Stimulated activated naive B cell treated with anti-CD40 and anti-IgM and Interleukin-4, amounts not matched to agents 10 μg/mL and 1 μg/mL and 100 μg/mL, for 72 hours (primary cell): ENCODE measurements around the gene AHCYL1.
A peak's percentile ranks its signal among the peaks of the same experiment; 100 is the strongest.

Experiments
- ATAC-seq, 2 donors: fragments of 150-1000 bp; cut with Tn5 transposase; replicated peaks; 2 replicates each; pipeline ENCODE4 v1.10.0; 2021; ENCODE audit warnings: moderate library complexity in 1 of 2
- DNase-seq: peaks from one replicate; pipeline ENCODE4 v3.0.0; 2021
- H3K27ac Mint-ChIP-seq: one replicate; pipeline ENCODE4 v1.8.0; 2022; ENCODE audit warnings: mild to moderate bottlenecking, mixed read lengths
- H3K27me3 Mint-ChIP-seq, 2 donors: one replicate each; pipeline ENCODE4 v1.8.0; 2022; ENCODE audit warnings: mixed read lengths in 2 of 2
- H3K36me3 Mint-ChIP-seq, 2 donors: one replicate each; pipeline ENCODE4 v1.8.0; 2022; ENCODE audit warnings: mixed read lengths in 2 of 2, mild to moderate bottlenecking in 1 of 2
- H3K4me1 Mint-ChIP-seq, 2 donors: one replicate each; pipeline ENCODE4 v1.8.0; 2022; ENCODE audit warnings: mixed read lengths in 2 of 2, mild to moderate bottlenecking in 1 of 2
- H3K4me3 Mint-ChIP-seq, 2 donors: one replicate each; pipeline ENCODE4 v1.8.0; 2022; ENCODE audit warnings: mild to moderate bottlenecking in 2 of 2, mixed read lengths in 2 of 2, moderate library complexity in 1 of 2
- H3K9me3 Mint-ChIP-seq, 2 donors: one replicate each; pipeline ENCODE4 v1.8.0; 2022; ENCODE audit warnings: mixed read lengths in 2 of 2, mild to moderate bottlenecking in 1 of 2

Gene AHCYL1

GRCh38 chr1:109980324-109981003, 4.1 kb upstream of the AHCYL1 start:
- H3K36me3 Mint-ChIP-seq, result peaks cover 0 to 3% of the 10 kb centered on the region in 2 donors
- DNase-seq (no peak), ATAC-seq (no peak)
- no peak overlapping the region for H3K27ac Mint-ChIP-seq
- peaks cover 26 to 28% of the 10 kb centered on the region in 2 donors for H3K27me3 Mint-ChIP-seq
- peaks cover 3 to 16% of the 10 kb centered on the region in 2 donors for H3K4me1 Mint-ChIP-seq
- H3K4me3 Mint-ChIP-seq, result no peak overlapping the region
- no peaks in the 10 kb centered on the region for H3K9me3 Mint-ChIP-seq

DNA sequence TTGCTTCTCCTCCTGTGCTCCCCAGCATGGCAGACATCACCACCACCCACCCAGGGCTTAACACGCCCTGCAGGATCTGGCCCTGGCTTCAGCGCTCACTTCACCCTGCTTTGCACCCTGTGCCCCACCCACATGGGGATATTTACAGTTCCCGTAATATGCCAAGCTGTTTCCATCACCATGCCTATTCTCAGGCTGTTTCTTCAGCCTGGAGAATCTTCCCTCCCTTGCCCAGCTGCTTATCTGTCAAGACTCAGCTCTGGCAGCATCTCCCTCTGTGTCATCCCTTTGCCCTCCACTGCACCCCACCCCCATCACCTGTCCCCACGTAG, 3.6 kb upstream of the AHCYL1 start:
- Mint-ChIP-seq H3K27ac (no peak overlapping the region), H3K4me3 (no peak overlapping the region), H3K27me3 (peaks cover 26 to 28% of the 10 kb centered on the region in 2 donors), H3K36me3 (peaks cover 0 to 3% of the 10 kb centered on the region in 2 donors), H3K9me3 (no peaks in the 10 kb centered on the region), H3K4me1 (peaks cover 8 to 21% of the 10 kb centered on the region in 2 donors)
- DNase-seq (no peak), ATAC-seq (no peak)

DNA sequence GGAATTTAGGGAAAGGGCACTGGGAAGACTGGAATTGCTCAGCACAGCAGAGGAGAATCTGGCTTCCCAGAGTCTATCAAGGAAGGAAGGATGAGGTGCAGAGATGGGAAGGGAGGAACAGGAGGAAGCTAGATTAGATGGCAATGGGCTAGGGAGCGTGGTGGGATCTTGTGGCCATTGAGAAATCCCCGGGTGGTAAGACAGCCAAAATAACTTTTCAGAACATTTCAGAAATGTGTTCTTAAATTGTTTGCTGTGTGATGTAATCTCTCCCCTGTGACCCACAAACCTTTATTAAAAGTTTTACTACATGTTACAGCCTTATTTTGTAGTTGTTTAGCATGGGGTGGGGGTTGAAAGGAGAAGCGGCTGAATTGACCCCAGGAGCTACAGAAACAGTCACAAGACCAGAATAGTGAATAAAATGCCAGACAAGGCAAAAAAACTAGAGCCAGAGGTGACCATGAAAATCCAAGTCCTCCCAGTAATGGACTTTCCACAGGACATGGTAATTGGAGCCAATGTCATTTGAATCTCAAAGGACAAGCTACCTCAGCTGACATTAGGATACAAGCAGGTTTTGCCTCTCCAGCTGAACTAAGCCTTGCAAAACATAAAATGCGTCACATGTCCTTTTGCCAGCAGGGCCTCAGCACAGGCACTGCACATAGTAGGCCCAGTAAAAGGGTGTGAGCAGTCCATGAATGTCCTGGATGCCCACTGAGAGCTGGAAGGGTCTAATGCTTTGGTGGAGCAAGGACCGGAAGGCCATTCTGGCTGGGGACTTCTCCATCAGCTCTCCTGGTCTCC, 980 bp upstream of the AHCYL1 start:
- Mint-ChIP-seq H3K27me3 (peaks cover 6 to 12% of the 10 kb centered on the region in 2 donors), H3K36me3 (peaks cover 3 to 4% of the 10 kb centered on the region in 2 donors), H3K4me3 (no peak overlapping the region), H3K27ac (peak overlapping the region; percentile 60), H3K9me3 (no peaks in the 10 kb centered on the region), H3K4me1 (peaks cover 16 to 40% of the 10 kb centered on the region in 2 donors)
- DNase-seq (no peak), ATAC-seq (no peak)

DNA sequence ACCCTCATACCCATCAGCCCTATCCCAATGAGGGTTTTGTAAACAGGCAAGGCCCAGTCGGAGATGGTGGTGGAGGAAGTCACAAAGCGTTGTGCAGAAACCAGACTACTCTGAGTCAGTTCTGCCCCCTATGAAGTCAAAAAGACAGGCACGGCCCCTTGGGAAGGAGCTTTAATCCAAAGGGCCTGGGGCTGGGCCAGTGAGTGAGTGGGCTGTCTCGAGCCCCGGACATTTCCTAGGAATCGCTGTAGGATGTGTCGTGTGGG, 442 bp upstream of the AHCYL1 start:
- peak overlapping the region; percentile 97 to 100 for H3K4me3 Mint-ChIP-seq

GRCh38 chr1:109985247-109986053, 885 bp downstream of the AHCYL1 start:
- peaks cover 3 to 7% of the 10 kb centered on the region in 2 donors for H3K36me3 Mint-ChIP-seq
- H3K27me3 Mint-ChIP-seq, result peaks cover 0 to 5% of the 10 kb centered on the region in 2 donors
- H3K4me1 Mint-ChIP-seq, result peaks cover 19 to 45% of the 10 kb centered on the region in 2 donors
- no peak for DNase-seq
- ATAC-seq, result no peak
- peak overlapping the region; percentile 97 to 100 for H3K4me3 Mint-ChIP-seq
- H3K27ac Mint-ChIP-seq, result peak overlapping the region; percentile 99
- no peaks in the 10 kb centered on the region for H3K9me3 Mint-ChIP-seq

More for the DNA sequence above, 442 bp upstream of the AHCYL1 start:
- Mint-ChIP-seq H3K36me3 (peaks cover 3 to 4% of the 10 kb centered on the region in 2 donors), H3K27me3 (peaks cover 2 to 10% of the 10 kb centered on the region in 2 donors), H3K4me1 (peaks cover 16 to 40% of the 10 kb centered on the region in 2 donors), H3K9me3 (no peaks in the 10 kb centered on the region), H3K27ac (no peak overlapping the region)
- ATAC-seq, result peak; percentile 3 to 7
- DNase-seq, result no peak

DNA sequence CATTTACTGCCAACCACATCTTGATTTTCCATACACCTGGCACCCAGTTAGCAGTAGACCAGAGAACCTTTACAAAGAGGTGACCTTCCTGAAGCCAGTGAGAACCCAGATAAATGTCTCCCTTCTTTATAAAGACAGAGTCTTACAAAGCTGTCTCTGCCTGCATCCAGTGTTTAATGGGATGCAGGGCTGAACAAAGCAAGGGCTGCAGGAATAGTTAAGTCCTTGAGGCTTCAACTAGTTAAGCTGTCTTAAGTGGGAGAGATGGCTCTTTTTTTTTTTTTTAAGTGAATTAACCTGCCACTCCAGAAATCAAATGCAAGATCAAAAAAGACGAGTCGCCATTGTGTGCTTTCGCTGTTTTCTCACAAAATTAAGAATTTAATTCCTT, 1.5 kb downstream of the AHCYL1 start:
- Mint-ChIP-seq H3K4me1 (peaks cover 22 to 49% of the 10 kb centered on the region in 2 donors), H3K9me3 (no peaks in the 10 kb centered on the region), H3K27ac (no peak overlapping the region), H3K4me3 (peak overlapping the region; percentile 97 to 100), H3K27me3 (peaks cover 0 to 1% of the 10 kb centered on the region in 2 donors), H3K36me3 (peaks cover 3 to 11% of the 10 kb centered on the region in 2 donors)
- DNase-seq, result no peak
- ATAC-seq, result no peak

GRCh38 chr1:109988349-109988914, 3.9 kb downstream of the AHCYL1 start:
- ATAC-seq (no peak), DNase-seq (no peak)
- Mint-ChIP-seq H3K4me1 (peaks cover 28 to 60% of the 10 kb centered on the region in 2 donors), H3K36me3 (peaks cover 10 to 21% of the 10 kb centered on the region in 2 donors), H3K27ac (no peak overlapping the region), H3K9me3 (no peaks in the 10 kb centered on the region), H3K27me3 (no peaks in the 10 kb centered on the region), H3K4me3 (no peak overlapping the region)

DNA sequence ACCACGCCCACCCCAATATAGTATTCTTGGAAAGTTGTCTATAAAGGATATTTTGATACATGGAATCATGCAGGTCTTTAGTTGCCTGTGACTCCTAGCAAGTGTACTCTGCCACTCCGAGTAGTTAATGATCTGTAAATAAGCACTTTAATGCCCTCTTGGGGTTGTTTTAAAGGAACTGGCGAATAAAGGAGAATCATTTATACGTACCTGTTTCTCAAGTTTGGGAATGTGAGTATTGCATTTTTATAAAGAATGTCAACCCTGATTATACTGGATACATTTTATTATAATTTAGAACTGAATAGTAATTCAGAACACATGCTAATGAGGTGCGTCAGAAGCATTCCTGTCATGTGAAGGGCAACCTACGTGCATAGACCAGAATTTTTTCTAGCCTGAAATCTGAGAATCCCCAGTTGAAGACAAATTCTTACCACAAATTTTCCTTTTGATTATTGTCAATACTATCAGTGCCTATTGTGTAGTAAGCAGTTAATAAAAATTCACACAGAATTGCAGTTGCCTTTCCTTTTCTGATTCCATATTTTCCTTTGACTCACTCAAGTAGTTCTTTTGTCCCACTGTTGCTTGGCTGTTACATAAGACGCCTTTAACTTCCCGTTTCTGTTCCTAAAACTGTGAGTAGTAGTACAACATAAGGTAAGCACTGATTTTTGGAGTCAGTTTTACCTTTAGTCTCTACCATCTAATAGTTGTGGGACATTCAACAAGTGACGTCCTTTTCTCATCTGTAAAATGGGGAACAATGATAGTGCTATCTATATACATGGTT, 5.1 kb downstream of the AHCYL1 start:
- H3K4me1 Mint-ChIP-seq, result peaks cover 28 to 50% of the 10 kb centered on the region in 2 donors
- ATAC-seq (no peak), DNase-seq (no peak)
- no peak overlapping the region for H3K4me3 Mint-ChIP-seq
- peaks cover 8 to 21% of the 10 kb centered on the region in 2 donors for H3K36me3 Mint-ChIP-seq
- no peaks in the 10 kb centered on the region for H3K9me3 Mint-ChIP-seq
- H3K27ac Mint-ChIP-seq, result no peak overlapping the region
- no peaks in the 10 kb centered on the region for H3K27me3 Mint-ChIP-seq

DNA sequence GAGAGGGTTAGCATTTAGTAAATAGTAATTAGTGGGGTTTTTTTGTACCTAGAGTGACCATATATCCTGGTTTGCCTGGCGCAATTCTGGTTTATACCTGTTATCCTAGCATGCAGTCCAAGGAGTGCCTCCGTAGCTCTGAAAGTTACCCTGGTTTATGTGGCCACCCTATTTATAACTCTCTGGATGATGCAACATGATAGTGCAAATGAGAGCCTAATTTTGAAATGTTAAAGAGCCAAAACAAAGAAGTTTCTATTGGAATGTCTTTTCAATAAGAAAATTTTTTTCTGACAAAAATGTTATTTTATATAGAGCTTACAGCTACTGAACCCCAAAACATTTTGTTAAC, 5.7 kb downstream of the AHCYL1 start:
- Mint-ChIP-seq H3K9me3 (no peaks in the 10 kb centered on the region), H3K27me3 (no peaks in the 10 kb centered on the region), H3K36me3 (peaks cover 9 to 24% of the 10 kb centered on the region in 2 donors), H3K27ac (no peak overlapping the region), H3K4me3 (no peak overlapping the region), H3K4me1 (peaks cover 27 to 46% of the 10 kb centered on the region in 2 donors)
- DNase-seq (no peak), ATAC-seq (no peak)

- peaks cover 9 to 34% of the 10 kb centered on the region in 2 donors for H3K36me3 Mint-ChIP-seq
- ATAC-seq (no peak), DNase-seq (no peak)
- no peaks in the 10 kb centered on the region for H3K9me3 Mint-ChIP-seq
- H3K27ac Mint-ChIP-seq, result no peak overlapping the region
- peaks cover 19 to 34% of the 10 kb centered on the region in 2 donors for H3K4me1 Mint-ChIP-seq
- no peaks in the 10 kb centered on the region for H3K27me3 Mint-ChIP-seq
- H3K4me3 Mint-ChIP-seq, result no peak overlapping the region
Measured at GRCh38 chr1:109991400-109991925, 6.9 kb downstream of the AHCYL1 start.

- H3K4me1 Mint-ChIP-seq, result peaks cover 14 to 30% of the 10 kb centered on the region in 2 donors
- H3K27me3 Mint-ChIP-seq, result no peaks in the 10 kb centered on the region
- H3K36me3 Mint-ChIP-seq, result peaks cover 11 to 30% of the 10 kb centered on the region in 2 donors
- H3K4me3 Mint-ChIP-seq, result no peak overlapping the region
- ATAC-seq (no peak), DNase-seq (no peak)
- no peaks in the 10 kb centered on the region for H3K9me3 Mint-ChIP-seq
- no peak overlapping the region for H3K27ac Mint-ChIP-seq
Measured at GRCh38 chr1:109993885-109994284, 9.3 kb downstream of the AHCYL1 start.

- Mint-ChIP-seq H3K9me3 (no peaks in the 10 kb centered on the region), H3K36me3 (peaks cover 11 to 30% of the 10 kb centered on the region in 2 donors), H3K4me1 (peaks cover 14 to 31% of the 10 kb centered on the region in 2 donors), H3K27ac (no peak overlapping the region), H3K27me3 (no peaks in the 10 kb centered on the region), H3K4me3 (no peak overlapping the region)
- ATAC-seq (no peak), DNase-seq (no peak)
Measured at GRCh38 chr1:109994654-109995053, 10.1 kb downstream of the AHCYL1 start.

GRCh38 chr1:109995536-109995935, 11.0 kb downstream of the AHCYL1 start:
- H3K36me3 Mint-ChIP-seq, result peaks cover 11 to 27% of the 10 kb centered on the region in 2 donors
- H3K9me3 Mint-ChIP-seq, result no peaks in the 10 kb centered on the region
- ATAC-seq, result no peak
- no peak overlapping the region for H3K4me3 Mint-ChIP-seq
- H3K27me3 Mint-ChIP-seq, result no peaks in the 10 kb centered on the region
- H3K27ac Mint-ChIP-seq, result no peak overlapping the region
- DNase-seq, result no peak
- peaks cover 11 to 31% of the 10 kb centered on the region in 2 donors for H3K4me1 Mint-ChIP-seq
